IPS DF 6.9 (cell line): ENCODE data around the gene SLC34A1.
"Not testable (repeated sequence)": the region's sequence is repeated elsewhere in the genome, so short reads cannot be mapped to it uniquely, and the experiment has no call there.

Source experiments
- DNase-seq: peaks from one replicate; pipeline ENCODE4 v3.0.0-alpha.2; 2013; ENCODE audit warnings: low read depth, low spot score
- H3K27ac ChIP-seq: one replicate; pipeline ENCODE4 v1.5.1; 2013; ENCODE audit warnings: low read length, control low read depth
- H3K27me3 ChIP-seq: 2 replicates; pipeline ENCODE4 v1.6.1; 2013; ENCODE audit warnings: mild to moderate bottlenecking, low read length; ENCODE audit not compliant: control insufficient read depth, insufficient read depth
- H3K36me3 ChIP-seq: 2 replicates; pipeline ENCODE4 v1.6.1; 2013; ENCODE audit warnings: low read length; ENCODE audit not compliant: control insufficient read depth, insufficient read depth
- H3K4me1 ChIP-seq: 2 replicates; pipeline ENCODE4 v1.6.1; 2013; ENCODE audit warnings: low read length; ENCODE audit not compliant: control insufficient read depth, insufficient read depth
- H3K4me3 ChIP-seq: 2 replicates; pipeline ENCODE4 v1.5.1; 2013; ENCODE audit warnings: mild to moderate bottlenecking, low read length
- H3K9me3 ChIP-seq: 2 replicates; pipeline ENCODE4 v1.6.1; 2013; ENCODE audit warnings: low read length, inconsistent platforms; ENCODE audit not compliant: control insufficient read depth, insufficient read depth
- WGBS: extraction: QIAGEN DNeasy Blood & Tissue Kit; methylation state at CpG from one replicate; pipeline ENCODE4 v1.1.7; 2013; ENCODE audit warnings: mixed read lengths, missing lambda C conversion rate; ENCODE audit not compliant: insufficient read length, insufficient coverage; 5-methylcytosine and 5-hydroxymethylcytosine counted together

The SLC34A1 gene, protein sequence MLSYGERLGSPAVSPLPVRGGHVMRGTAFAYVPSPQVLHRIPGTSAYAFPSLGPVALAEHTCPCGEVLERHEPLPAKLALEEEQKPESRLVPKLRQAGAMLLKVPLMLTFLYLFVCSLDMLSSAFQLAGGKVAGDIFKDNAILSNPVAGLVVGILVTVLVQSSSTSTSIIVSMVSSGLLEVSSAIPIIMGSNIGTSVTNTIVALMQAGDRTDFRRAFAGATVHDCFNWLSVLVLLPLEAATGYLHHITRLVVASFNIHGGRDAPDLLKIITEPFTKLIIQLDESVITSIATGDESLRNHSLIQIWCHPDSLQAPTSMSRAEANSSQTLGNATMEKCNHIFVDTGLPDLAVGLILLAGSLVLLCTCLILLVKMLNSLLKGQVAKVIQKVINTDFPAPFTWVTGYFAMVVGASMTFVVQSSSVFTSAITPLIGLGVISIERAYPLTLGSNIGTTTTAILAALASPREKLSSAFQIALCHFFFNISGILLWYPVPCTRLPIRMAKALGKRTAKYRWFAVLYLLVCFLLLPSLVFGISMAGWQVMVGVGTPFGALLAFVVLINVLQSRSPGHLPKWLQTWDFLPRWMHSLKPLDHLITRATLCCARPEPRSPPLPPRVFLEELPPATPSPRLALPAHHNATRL

GRCh38 chr5:177384134-177384533, at the start of gene SLC34A1:
Gene SLC34A1, plus strand, starts transcription at chr5:177384434. Its CDS starts 1,308 bp downstream, at chr5:177385742.
- no peak for DNase-seq
- no peaks in the 10 kb centered on the region for H3K27me3 ChIP-seq
- H3K4me3 ChIP-seq, result no peak within 1 kb of the TSS
- no peaks in the 10 kb centered on the region; the same call in 1 of the 2 replicates for H3K4me1 ChIP-seq
- H3K27ac ChIP-seq, result no peak within 1 kb of the TSS
- H3K9me3 ChIP-seq, result no peaks in the 10 kb centered on the region
- no peaks in the 10 kb centered on the region for H3K36me3 ChIP-seq
- WGBS, result no CpG with 5 or more reads among the region's 4 CpGs

GRCh38 chr5:177334781-177335700, 49.2 kb upstream of the SLC34A1 start:
- no peak overlapping the region for H3K4me3 ChIP-seq
- peaks cover 41% of the 10 kb centered on the region for H3K36me3 ChIP-seq
- no peak overlapping the region for H3K27ac ChIP-seq
- no peak for DNase-seq
- H3K4me1 ChIP-seq, result peaks cover 2% of the 10 kb centered on the region; the same call in 1 of the 2 replicates
- no peaks in the 10 kb centered on the region for H3K27me3 ChIP-seq
- no peaks in the 10 kb centered on the region for H3K9me3 ChIP-seq
- WGBS, result no CpG with 5 or more reads among the region's 21 CpGs

DNA sequence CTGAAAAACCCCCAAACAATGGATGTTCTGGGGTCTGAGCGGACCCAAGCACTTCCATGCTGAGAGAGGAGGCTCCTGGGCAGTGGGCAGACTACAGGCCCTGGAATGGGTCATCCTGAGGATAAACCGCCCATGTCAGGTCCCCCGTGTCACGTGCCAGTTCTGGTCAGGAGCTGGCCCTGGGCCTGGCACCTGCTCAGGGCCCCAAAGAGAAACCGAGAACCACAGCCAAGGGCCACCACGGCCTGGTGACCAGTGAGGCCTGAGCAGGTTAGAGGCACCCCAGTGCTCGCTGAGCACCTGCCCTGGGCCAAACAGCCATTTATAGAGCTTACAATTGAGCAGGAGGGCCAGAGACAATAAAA, 48.6 kb upstream of the SLC34A1 start:
- no peak for DNase-seq
- Histone ChIP-seq H3K27ac (no peak overlapping the region), H3K36me3 (peaks cover 41% of the 10 kb centered on the region), H3K27me3 (no peaks in the 10 kb centered on the region), H3K9me3 (no peaks in the 10 kb centered on the region), H3K4me1 (peaks cover 2% of the 10 kb centered on the region; the same call in 1 of the 2 replicates), H3K4me3 (no peak overlapping the region)
- WGBS, result no CpG with 5 or more reads among the region's 7 CpGs

- DNase-seq, result no peak
- Histone ChIP-seq H3K36me3 (peaks cover 41% of the 10 kb centered on the region), H3K4me3 (no peak overlapping the region), H3K27me3 (no peaks in the 10 kb centered on the region), H3K4me1 (peaks cover 2% of the 10 kb centered on the region; the same call in 1 of the 2 replicates), H3K27ac (no peak overlapping the region), H3K9me3 (no peaks in the 10 kb centered on the region)
- no CpG with 5 or more reads among the region's 12 CpGs for WGBS
These were observed 48.1 kb upstream of the SLC34A1 start for GRCh38 chr5:177336112-177336511.

DNA sequence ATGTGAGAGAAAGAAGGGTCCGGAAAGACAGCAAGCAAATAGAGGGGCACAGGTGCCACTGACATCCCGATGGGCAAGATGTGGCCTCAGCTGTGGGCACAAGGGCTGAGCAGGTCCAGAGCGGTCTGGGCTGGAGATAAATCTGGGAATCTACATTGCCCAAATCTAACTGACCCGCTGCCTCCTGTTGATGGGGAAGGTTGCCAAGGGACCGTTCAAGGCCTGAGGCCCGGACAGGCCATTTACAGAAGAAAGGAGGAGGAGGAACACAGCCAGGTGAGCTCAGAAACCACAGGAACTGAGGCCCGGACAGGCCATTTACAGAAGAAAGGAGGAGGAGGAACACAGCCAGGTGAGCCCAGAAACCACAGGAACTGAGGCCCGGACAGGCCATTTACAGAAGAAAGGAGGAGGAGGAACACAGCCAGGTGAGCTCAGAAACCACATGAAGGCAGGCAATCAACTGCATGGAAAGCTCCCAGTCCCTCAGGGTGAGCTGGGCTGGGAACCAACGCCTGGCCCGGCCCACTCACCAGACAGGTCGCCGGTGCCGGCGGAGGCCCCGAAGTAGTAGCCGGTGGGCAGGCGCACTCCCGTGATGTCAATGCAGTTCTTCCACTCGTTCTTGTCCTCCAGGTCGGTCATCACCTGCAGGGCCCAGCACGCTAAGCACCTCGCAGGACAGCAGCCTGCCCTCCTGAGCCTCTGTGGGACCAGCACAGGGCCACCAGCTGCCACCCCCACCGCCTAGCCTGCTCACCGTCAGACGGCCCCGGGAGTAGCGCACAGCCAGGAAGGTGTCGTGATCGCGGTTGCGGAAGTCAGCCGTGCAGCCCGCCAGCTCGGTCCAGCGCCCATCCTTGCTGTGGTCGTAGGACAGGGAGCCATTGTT, 47.4 kb upstream of the SLC34A1 start:
- H3K4me3 ChIP-seq, result no peak overlapping the region
- peaks cover 41% of the 10 kb centered on the region for H3K36me3 ChIP-seq
- no peak for DNase-seq
- H3K4me1 ChIP-seq, result peaks cover 2% of the 10 kb centered on the region; the same call in 1 of the 2 replicates
- no CpG with 5 or more reads among the region's 36 CpGs for WGBS
- no peaks in the 10 kb centered on the region for H3K9me3 ChIP-seq
- no peak overlapping the region for H3K27ac ChIP-seq
- no peaks in the 10 kb centered on the region for H3K27me3 ChIP-seq

DNA sequence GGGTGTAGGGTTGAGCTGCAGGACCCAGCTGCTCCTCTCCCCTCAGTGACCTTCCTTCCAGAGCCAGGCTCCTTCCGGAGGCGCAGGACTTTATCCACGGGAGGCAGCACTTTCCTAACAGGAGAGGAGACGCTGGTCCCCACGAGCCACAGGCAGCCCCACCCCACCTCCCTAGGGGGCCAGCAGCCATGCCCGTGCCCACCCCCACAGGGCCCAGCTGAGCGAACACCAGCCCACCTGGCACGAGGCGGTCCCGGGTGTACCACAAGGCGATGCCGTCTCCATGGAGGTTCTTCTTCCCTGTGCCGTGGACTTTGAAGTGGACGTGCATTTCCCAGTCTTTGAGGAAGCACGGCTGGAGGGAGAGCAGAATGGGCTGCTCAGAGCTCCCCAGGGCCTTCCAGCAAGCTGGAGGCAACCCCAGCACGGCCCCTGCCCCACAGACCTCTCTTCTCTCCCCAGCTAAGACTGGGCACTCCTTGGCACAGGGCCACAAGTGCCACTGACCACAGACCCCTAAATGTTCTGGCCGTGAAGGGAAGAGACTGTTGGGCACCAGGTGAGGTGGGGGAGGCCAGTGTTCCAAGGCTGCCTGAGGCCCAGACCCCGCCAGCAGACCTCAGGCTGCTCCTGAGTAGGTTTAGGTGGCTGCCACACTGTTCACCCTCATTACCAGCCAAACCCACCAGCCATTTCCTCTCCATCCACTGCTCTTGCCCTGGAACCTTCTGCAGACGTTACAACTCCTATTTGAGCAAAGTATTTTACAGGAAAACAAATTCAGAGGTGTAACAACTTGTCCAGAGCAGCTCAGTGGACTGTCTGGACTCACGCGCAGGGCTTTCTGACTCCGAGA, 45.8 kb upstream of the SLC34A1 start:
- Histone ChIP-seq H3K4me1 (peaks cover 2% of the 10 kb centered on the region; the same call in 1 of the 2 replicates), H3K9me3 (no peaks in the 10 kb centered on the region), H3K4me3 (no peak overlapping the region), H3K27ac (no peak overlapping the region), H3K27me3 (no peaks in the 10 kb centered on the region), H3K36me3 (peaks cover 35% of the 10 kb centered on the region)
- no CpG with 5 or more reads among the region's 22 CpGs for WGBS
- no peak for DNase-seq

GRCh38 chr5:177339107-177339638, 45.1 kb upstream of the SLC34A1 start:
- H3K4me1 ChIP-seq, result peaks cover 2% of the 10 kb centered on the region; the same call in 1 of the 2 replicates
- H3K27me3 ChIP-seq, result no peaks in the 10 kb centered on the region
- H3K9me3 ChIP-seq, result no peaks in the 10 kb centered on the region
- H3K36me3 ChIP-seq, result peaks cover 29% of the 10 kb centered on the region
- H3K27ac ChIP-seq, result no peak overlapping the region
- WGBS, result no CpG with 5 or more reads among the region's 11 CpGs
- H3K4me3 ChIP-seq, result no peak overlapping the region
- no peak for DNase-seq

DNA sequence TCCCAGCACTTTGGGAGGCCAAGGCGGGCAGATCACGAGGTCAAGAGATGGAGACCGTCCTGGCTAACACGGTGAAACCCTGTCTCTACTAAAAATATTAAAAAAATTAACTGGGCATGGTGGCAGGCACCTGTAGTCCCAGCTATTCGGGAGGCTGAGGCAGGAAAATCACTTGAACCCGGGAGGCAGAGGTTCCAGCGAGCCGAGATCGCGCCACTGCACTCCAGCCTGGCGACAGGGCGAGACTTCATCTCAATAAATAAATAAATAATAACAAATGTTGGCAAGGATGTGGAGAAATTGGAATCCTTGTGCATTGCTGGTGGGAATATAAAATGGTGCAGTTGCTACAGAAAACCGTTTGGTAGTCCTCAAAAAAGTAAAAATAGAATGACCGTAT, 41.2 kb upstream of the SLC34A1 start:
- H3K36me3 ChIP-seq, H3K27me3 ChIP-seq, H3K27ac ChIP-seq, DNase-seq, H3K9me3 ChIP-seq, H3K4me3 ChIP-seq, H3K4me1 ChIP-seq: not testable (repeated sequence)
- no CpG with 5 or more reads among the region's 14 CpGs for WGBS

GRCh38 chr5:177343777-177344176, 40.5 kb upstream of the SLC34A1 start:
- Histone ChIP-seq H3K9me3 (no peaks in the 10 kb centered on the region), H3K4me3 (no peak overlapping the region), H3K27ac (no peak overlapping the region), H3K27me3 (no peaks in the 10 kb centered on the region), H3K4me1 (no peaks in the 10 kb centered on the region), H3K36me3 (peaks cover under 1% of the 10 kb centered on the region; the same call in 1 of the 2 replicates)
- DNase-seq, result no peak
- WGBS, result no CpG with 5 or more reads among the region's 6 CpGs
